Inferior parietal cortex (tissue), 1 donor: ENCODE data around the gene MTG1.
"Not testable (repeated sequence)": the region's sequence is repeated elsewhere in the genome, so short reads cannot be mapped to it uniquely, and the experiment has no call there.

Source experiments
- DNase-seq: peaks from one replicate; pipeline ENCODE4 v3.0.0-alpha.2; 2016; ENCODE audit errors: extremely low spot score

Gene MTG1

DNA sequence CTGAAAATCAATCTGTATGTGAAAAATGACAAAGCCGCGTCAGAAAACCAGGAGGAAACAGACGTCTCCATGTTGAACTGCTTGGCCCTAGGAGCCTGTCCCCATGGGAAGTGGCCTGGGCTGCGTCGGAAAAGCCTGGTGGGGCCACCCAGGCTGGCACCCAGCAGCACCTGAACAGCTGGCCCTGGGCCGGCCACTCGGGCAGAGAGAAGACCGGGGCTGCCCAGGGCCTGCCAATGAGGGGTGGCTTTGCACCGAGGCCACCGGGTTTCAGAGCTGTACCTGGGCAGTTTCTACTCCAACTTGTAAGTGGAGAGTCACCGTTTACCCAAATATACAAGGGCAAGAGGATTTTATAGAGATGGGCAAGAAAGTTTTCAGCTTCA is 35.0 kb upstream of the MTG1 start:
- DNase-seq, result no peak

- no peak for DNase-seq
These were observed 34.4 kb upstream of the MTG1 start for GRCh38 chr10:133359554-133359971.

DNA sequence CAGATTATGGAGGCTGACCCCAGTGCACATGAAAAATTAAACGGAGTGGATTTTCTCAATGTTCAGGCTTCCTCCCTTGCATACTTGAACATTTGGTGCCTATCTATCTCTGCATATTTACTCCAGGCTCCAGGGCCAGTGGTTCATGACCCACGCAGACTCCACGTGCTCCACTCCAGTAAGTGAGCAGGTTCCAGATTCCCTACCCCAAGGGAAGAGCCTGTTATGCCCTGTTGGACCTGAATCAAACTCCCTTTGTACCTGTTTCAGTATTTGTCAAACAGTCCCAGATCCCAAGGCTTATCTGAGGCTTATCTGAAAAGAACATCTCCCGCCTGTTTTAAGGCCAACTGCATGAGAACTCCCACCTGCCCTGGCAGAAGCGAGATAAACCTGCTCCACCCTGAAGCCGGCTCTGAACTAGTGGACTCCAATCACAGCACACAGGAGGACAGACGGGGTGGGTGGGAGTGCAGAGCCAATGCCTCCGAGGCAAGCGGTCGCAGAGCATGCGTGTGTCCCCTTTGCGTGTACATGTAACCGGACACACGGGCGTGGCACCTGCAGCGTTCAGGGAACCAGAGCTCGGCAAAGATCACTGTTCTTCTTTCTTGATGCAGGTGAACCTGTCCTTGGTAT is 33.9 kb upstream of the MTG1 start:
- DNase-seq, result no peak

DNA sequence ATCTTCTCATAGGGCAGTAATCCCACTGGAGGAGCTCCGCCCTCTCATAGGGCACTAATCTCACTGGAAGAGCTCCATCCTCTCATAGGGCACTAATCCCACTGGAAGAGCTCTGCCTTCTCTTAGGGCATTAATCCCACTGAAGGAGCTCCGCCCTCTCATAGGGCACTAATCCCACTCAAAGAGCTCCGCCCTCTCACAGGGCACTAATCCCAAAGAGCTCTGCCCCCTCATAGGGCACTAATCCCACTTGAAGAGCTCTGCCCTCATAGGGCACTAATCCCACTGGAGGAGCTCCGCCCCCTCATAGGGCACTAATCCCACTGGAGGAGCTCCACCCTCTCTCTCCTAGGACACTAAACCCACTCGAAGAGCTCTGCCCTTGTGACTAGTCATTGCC is 32.7 kb upstream of the MTG1 start:
- no peak for DNase-seq

DNA sequence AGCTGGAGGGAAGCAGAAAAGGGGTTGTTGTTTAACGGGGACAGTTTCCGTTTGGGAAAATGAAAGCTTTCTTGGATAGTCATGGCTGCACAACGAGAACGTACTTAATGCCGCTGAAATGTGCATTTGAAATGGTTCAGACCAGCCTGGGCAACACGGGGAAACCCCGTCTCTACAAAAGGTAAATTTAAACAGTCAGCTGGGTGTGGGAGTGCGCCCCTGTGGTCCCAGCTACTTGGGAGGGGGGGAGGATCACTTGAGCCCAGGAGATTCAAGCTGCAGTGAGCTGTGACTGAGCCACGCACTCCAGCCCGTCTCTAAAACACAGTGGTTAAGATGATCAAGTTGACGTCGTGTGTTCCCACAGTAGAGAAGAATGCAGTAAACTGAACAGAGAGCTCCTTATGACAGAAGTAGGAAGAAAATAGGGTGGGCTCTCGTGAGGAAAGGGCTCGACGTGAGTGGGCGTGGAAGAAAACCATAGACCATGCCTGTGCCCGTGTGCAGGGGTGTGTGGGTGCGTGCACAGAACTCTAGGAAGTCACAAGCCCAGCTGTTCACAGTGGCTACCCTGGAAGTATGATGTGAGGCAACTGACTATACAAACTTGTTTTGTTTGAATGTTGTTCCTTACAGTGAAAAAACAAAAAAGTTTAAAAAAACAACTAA is 32.0 kb upstream of the MTG1 start:
- no peak for DNase-seq

DNA sequence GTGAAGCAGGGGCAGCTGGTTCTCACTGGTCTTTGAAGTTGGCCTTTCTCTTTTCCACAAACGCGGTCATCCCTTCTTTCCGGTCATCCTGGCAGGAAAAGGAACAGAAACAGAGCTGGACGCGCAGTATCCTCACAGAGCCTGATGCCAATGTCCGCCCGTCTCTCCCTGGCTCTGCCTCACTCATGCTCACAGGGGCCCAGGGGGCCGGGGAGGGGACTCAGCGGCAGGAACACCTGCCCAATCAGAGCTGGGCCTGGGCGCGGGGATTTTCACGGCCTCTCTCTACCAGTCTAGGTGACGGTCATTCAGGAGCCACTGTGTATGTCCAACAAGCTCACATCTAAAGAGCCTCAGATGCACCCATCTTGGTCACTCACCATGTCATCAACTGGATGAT is 31.1 kb upstream of the MTG1 start:
- no peak for DNase-seq

DNA sequence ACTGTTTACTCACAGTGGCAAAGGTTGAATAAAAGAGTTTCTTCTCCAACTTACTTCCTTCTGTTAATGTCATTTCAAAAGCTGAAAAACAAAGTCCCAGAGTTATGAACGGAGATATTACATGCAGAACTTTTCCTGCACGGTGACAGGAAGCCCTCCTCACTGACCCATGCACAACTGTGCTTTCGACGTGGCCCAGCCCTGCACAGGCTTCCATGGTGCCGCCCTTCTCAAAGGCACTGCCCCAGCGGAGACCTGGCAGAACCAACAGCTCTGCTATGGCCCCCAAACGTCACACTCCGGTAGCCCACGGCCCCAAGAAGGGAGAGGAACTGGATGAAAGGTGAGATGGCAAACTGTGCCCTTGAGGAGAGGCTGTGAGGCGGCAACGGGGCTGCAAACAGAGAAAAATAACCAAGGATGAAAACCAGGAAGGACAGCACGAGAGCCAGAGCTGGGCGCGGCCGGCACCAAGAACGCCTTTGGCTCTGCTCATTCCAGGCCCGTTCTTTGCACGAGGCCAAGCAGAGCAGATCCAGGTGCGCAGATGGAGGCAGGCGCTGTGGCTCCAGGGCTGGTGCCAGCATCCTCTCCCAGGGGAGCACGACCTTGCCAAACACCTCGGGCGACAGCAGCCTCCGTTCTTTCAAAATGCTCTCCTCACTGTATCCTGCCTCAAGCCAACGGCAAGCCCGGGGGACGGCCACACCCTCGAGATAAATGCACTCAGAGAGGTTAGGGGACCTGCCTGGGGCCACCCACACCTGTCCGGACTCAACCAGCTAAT is 29.1 kb upstream of the MTG1 start:
- DNase-seq, result no peak

- no peak for DNase-seq
These were observed 28.4 kb upstream of the MTG1 start for GRCh38 chr10:133365461-133366129.

DNA sequence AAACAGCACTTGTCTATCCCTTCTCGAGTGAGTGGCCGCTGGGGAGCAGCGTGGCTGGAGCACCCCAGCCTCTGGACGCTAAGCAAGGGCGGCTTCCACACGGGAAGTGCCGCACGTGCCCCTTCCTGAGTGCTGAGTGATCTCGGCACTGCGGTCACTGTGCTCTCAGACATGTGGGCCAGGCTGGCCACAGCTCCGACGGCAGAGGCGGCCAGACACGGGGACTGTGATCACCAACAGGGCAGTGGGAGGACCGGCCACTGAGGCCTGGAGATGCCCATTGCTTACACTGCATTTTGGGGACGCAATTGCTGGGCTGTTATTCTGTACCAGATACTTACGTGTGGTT is 27.9 kb upstream of the MTG1 start:
- no peak for DNase-seq

DNA sequence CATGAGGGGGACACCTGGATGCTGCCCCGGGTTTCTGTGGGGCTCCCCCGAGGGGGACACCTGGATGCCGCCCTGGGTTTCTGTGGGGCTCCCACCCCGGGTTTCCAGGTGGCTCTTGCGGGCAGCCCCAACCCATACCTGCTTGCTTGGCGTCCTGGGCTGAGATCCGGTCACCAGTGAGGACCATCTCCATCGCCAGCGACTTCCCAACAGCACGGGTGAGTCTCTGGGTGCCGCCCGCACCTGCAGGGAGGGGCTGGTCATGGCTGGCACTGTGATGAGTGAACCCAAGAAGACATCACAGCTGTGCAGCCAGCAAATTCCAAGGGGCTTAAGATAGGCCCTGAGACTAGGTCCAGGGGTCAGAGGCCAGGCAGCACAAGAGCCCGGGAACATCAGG is 27.2 kb upstream of the MTG1 start:
- DNase-seq, result no peak

- not testable (repeated sequence) for DNase-seq
These were observed 26.5 kb upstream of the MTG1 start for GRCh38 chr10:133367461-133367860.

DNA sequence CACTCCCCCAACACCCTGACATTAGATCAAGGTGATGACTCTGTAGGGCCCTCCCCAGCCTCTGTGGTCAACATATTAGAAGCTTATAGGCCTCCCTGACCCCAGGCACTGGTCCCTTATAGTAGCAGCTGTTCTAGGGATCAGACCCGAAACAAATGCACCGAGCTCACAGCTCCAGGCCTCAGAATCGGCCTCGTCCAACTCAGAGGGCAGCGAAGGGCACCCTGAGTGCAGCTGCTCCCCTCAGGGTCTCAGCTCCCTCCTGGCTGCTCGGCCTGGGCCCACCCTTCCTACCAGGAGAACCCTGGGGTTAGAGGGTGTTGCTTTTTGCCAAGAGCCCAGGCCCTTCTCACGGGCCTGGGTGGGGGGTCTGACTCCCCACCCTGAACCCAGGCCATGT is 25.8 kb upstream of the MTG1 start:
- no peak for DNase-seq

DNA sequence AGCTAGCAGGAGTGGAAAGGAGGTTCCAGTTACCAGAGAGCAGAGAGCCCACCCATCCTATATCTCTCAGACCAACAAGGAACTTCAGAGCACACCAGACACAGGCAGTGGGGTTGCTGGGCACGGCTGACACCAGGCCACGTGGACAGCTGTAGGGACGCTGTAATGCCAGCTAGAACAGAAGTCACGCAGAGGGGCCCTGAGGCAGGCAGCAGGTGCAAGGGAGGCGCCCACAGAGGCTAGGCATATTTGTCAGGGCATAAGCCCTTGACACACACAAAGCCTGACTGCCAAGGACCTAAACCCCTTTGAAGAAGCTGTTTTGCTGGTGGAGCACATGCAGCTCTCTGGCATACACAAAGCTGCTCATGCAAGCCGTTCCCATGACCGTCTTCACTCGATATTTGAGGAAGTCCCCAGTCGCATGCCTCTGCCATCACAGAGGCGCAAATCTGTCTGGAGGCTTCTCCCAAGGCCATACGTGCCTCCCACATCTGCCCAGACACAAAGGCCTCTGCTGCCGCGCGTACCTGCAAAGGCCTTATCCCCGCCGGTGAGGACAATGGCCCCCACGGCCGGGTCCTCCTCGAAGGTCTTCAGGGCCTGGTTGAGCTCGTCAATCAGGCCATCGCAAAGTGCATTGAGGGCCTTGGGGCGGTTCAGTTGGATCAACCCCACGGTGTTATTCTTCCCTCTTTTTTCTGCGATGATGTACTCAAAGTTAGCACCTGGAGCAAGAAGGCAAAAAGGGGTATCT is 23.7 kb upstream of the MTG1 start:
- DNase-seq, result no peak

GRCh38 chr10:133372507-133372906 is 21.4 kb upstream of the MTG1 start:
- no peak for DNase-seq

GRCh38 chr10:133373174-133374090 is 20.5 kb upstream of the MTG1 start, which contains the start of gene ECHS1:
TSS of gene ECHS1 (minus strand) at chr10:133373354. CDS start at chr10:133373333, 21 bp downstream.
- DNase-seq, result peak; percentile 87

- DNase-seq, result no peak
These were observed 18.4 kb upstream of the MTG1 start for GRCh38 chr10:133375357-133376115.

GRCh38 chr10:133376183-133376582 is 17.8 kb upstream of the MTG1 start:
- not testable (repeated sequence) for DNase-seq

DNA sequence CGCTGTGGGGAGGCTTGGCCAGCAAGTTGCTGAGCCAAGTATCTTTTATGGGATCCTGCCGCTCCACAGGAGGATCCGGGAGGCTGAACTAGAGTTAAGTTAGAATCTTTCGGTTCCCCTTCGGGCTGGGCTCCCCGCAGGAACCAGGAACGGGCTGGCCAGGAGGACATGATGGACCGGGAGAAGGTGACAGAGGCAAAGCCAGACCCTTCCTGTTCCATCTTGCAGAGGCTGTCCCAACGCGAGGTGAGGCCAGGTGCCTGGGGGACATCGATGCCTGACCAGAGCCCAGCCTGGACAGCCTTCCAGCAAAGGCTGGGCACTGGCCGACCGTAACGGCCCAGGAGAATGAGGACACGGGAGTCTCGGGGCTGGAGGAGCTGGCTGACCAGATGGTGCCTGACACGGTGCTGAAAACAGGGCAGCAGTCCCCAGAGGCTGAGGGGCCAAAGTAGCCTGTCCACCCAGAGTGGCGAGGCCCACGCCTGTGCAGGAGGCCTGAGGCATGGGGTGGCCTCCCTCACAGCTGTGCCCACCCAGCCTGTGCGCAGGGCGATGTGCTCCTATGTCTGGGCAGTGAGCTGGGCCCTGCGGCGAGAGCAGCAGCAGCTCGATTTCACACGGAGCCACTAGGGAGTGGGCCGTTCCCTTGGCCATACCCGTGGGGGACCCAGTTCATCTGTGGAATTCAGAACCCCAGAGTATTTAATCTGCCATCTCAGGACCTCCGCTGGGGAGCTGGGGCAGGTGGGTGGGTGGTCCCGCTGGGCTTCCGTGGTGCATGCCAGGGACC is 16.7 kb upstream of the MTG1 start:
- DNase-seq, result no peak

DNA sequence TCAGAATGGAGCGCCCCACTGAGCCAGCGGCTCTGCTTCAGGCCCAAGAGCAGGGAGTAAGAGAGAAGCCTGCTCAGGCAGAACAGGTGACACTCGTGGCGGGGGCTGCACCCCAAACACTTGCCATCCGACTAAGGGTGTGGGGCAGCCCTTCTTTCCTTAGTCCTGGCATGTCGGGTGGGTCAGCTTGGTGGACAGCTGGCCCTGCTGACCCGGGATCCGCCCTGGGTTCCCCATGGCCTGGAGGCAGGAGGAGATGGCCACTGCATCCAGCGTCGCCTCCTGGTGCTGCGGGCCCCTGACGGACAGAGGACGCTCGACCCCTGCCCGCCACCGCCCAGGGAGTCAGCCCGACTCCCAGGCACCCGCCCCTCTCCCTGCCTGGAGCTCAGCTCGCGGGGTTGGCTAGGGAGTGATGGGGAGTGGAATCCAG is 16.1 kb upstream of the MTG1 start:
- DNase-seq, result no peak
